ENCODE data around the gene UNC5A. TPM values are rescaled to one million over a fixed set of nuclear protein-coding genes. Genes with fewer than 3 reads are reported as not detected.

UNC5A gene
- total and polyA plus RNA-seq, 8 donors = 0.09 to 3.6 (median 0.32) TPM

- Histone ChIP-seq H3K27me3 (peaks cover 0 to 9% (median 0%) of the 10 kb centered on the region in 4 donors), H3K27ac (no peak overlapping the region)
- intact Hi-C loops (cut with DNase I) = no loop called here
Observed at GRCh38 chr5:176833286-176833685, 22.9 kb downstream of the UNC5A start.

GRCh38 chr5:176835918-176836317 is 25.6 kb downstream of the UNC5A start:
- no peak for ATAC-seq
- Histone ChIP-seq H3K4me3 (no peak overlapping the region), H3K4me1 (no peaks in the 10 kb centered on the region), H3K27me3 (peaks cover 0 to 9% (median 0%) of the 10 kb centered on the region in 4 donors), H3K27ac (no peak overlapping the region), H3K9me3 (no peaks in the 10 kb centered on the region), H3K36me3 (no peaks in the 10 kb centered on the region)
- no peak for TF ChIP-seq CTCF (IDR thresholded peaks at IDR 0.05)
- FAIRE-seq = no peak
- 37 to 41% methylated on average over 3 of the region's 3 CpGs for WGBS, 2 donors
- intact Hi-C loops (cut with DNase I) = no loop called here
- DNase-seq = no peak

More at GRCh38 chr5:176833286-176833685, 22.9 kb downstream of the UNC5A start:
- ATAC-seq (no peak), DNase-seq (no peak), FAIRE-seq (no peak)
- no peaks in the 10 kb centered on the region for H3K36me3 ChIP-seq
- H3K4me1 ChIP-seq = no peaks in the 10 kb centered on the region
- 71 to 76% methylated on average over 4 of the region's 4 CpGs for WGBS, 2 donors
- TF ChIP-seq CTCF (IDR thresholded peaks at IDR 0.05) = no peak
- H3K9me3 ChIP-seq = no peaks in the 10 kb centered on the region
- no peak overlapping the region for H3K4me3 ChIP-seq

GRCh38 chr5:176836811-176837706 is 26.7 kb downstream of the UNC5A start:
- ATAC-seq = no peak
- peak in 1 of 6 donors; percentile 49 for DNase-seq
- 55% methylated on average over 15 of the region's 15 CpGs for WGBS, 2 donors
- intact Hi-C loops (cut with DNase I) = no loop called here
- Histone ChIP-seq H3K4me3 (no peak overlapping the region), H3K9me3 (no peaks in the 10 kb centered on the region), H3K4me1 (no peaks in the 10 kb centered on the region), H3K36me3 (no peaks in the 10 kb centered on the region), H3K27ac (no peak overlapping the region), H3K27me3 (peaks cover 0 to 9% (median 0%) of the 10 kb centered on the region in 4 donors)
- TF ChIP-seq CTCF (IDR thresholded peaks at IDR 0.05) = no peak
- no peak for FAIRE-seq

- peak; percentile 95 to 100 (median 98) for ATAC-seq
- no peaks in the 10 kb centered on the region for H3K36me3 ChIP-seq
- DNase-seq = peak; percentile 76 to 95 (median 88)
- 16 to 20% methylated on average over 16 of the region's 16 CpGs for WGBS, 2 donors
- no peak for FAIRE-seq
- H3K27ac ChIP-seq = no peak overlapping the region
- no peaks in the 10 kb centered on the region for H3K9me3 ChIP-seq
- intact Hi-C loops (cut with DNase I) = no loop called here
- peaks cover 0 to 9% (median 0%) of the 10 kb centered on the region in 4 donors for H3K27me3 ChIP-seq
- no peak overlapping the region for H3K4me3 ChIP-seq
- H3K4me1 ChIP-seq = no peaks in the 10 kb centered on the region
- no peak for TF ChIP-seq CTCF (IDR thresholded peaks at IDR 0.05)
Observed at GRCh38 chr5:176837707-176838115, 27.4 kb downstream of the UNC5A start.

GRCh38 chr5:176843673-176844072 is 33.3 kb downstream of the UNC5A start:
- H3K9me3 ChIP-seq = no peaks in the 10 kb centered on the region
- DNase-seq = peak in 1 of 6 donors; percentile 23
- TF ChIP-seq CTCF (IDR thresholded peaks at IDR 0.05) = no peak
- H3K27me3 ChIP-seq = no peaks in the 10 kb centered on the region
- ATAC-seq = no peak
- H3K27ac ChIP-seq = no peak overlapping the region
- no peak overlapping the region for H3K4me3 ChIP-seq
- no peaks in the 10 kb centered on the region for H3K4me1 ChIP-seq
- intact Hi-C loops (cut with DNase I) = no loop called here
- no peaks in the 10 kb centered on the region for H3K36me3 ChIP-seq
- WGBS, 2 donors = 51 to 56% methylated on average over 21 of the region's 21 CpGs
- FAIRE-seq = no peak

Data from pancreas (tissue), 10 donors.